WTC11 (cell line): ENCODE measurements around the gene ENO2. TPM values are rescaled to one million over a fixed set of nuclear protein-coding genes. Genes with fewer than 3 reads are reported as not detected.

Experiments used
- ATAC-seq: fragments of 200-7000 bp; cut with Tn5 transposase; 2 replicates; pipeline ENCODE4 v1.10.0; 2021; ENCODE audit warnings: mild to moderate bottlenecking, moderate library complexity
- CTCF ChIA-PET: fragments of 300-600 bp; sonication (Branson Sonifier 250); formaldehyde crosslinking; loops from one replicate; lab custom pipeline; 2021; ENCODE audit warnings: antibody characterized with exemption; lab: Charles Lee
- POLR2A ChIA-PET: fragments of 350-600 bp; sonication (Branson Sonifier 250); formaldehyde crosslinking; loops from one replicate; lab custom pipeline; 2021; ENCODE audit warnings: antibody characterized with exemption; lab: Charles Lee
- DNase-seq: peaks from one replicate; pipeline ENCODE4 v3.0.0; 2021; ENCODE audit warnings: low spot score
- H3K27ac Mint-ChIP-seq: 2 replicates; pipeline ENCODE4 v1.8.0; 2021; ENCODE audit warnings: mixed read lengths
- H3K27me3 Mint-ChIP-seq: 2 replicates; pipeline ENCODE4 v1.8.0; 2021; ENCODE audit warnings: low read depth, mild to moderate bottlenecking, moderate library complexity, mixed read lengths
- H3K36me3 Mint-ChIP-seq: 2 replicates; pipeline ENCODE4 v1.8.0; 2021; ENCODE audit warnings: mixed read lengths
- H3K4me1 Mint-ChIP-seq: 2 replicates; pipeline ENCODE4 v1.8.0; 2022; ENCODE audit warnings: mixed read lengths
- H3K4me3 Mint-ChIP-seq: 2 replicates; pipeline ENCODE4 v1.8.0; 2021; ENCODE audit warnings: mild to moderate bottlenecking, moderate library complexity, mixed read lengths
- H3K9me3 Mint-ChIP-seq: 2 replicates; pipeline ENCODE4 v1.8.0; 2021; ENCODE audit warnings: mixed read lengths
- AFF4 ChIP-seq: sonication (generic); formaldehyde crosslinking; IDR thresholded peaks from 2 replicates; pipeline ENCODE4 v1.8.1; 2023; ENCODE audit warnings: mild to moderate bottlenecking, missing genetic modification reagents, borderline replicate concordance
- CREM ChIP-seq: sonication (generic); formaldehyde crosslinking; IDR thresholded peaks from 2 replicates; pipeline ENCODE4 v1.8.1; 2022; ENCODE audit warnings: mild to moderate bottlenecking, missing genetic modification reagents, moderate library complexity
- E2F5 ChIP-seq: sonication (generic); formaldehyde crosslinking; IDR thresholded peaks from 2 replicates; pipeline ENCODE4 v1.8.1; 2022; ENCODE audit warnings: mild to moderate bottlenecking, moderate library complexity, missing genetic modification reagents
- ETV6 ChIP-seq: sonication (generic); formaldehyde crosslinking; IDR thresholded peaks from 2 replicates; pipeline ENCODE4 v1.8.1; 2022; ENCODE audit warnings: mild to moderate bottlenecking, missing genetic modification reagents
- JUN ChIP-seq: sonication (generic); formaldehyde crosslinking; IDR thresholded peaks from 2 replicates; pipeline ENCODE4 v1.8.0; 2023; ENCODE audit warnings: mild to moderate bottlenecking, missing genetic modification reagents
- NFE2L1 ChIP-seq: sonication (generic); formaldehyde crosslinking; IDR thresholded peaks from 2 replicates; pipeline ENCODE4 v1.8.1; 2023; ENCODE audit warnings: missing genetic modification reagents
- OVOL2 ChIP-seq: fragments of 250-450 bp; sonication (Bioruptor Pico); IDR thresholded peaks from 2 replicates; pipeline ENCODE4 v1.9.0; 2021; ENCODE audit warnings: mild to moderate bottlenecking, borderline replicate concordance
- TCF7 ChIP-seq: sonication (generic); formaldehyde crosslinking; IDR thresholded peaks from 2 replicates; pipeline ENCODE4 v1.8.0; 2022; ENCODE audit warnings: mild to moderate bottlenecking, low read depth, missing genetic modification reagents, moderate library complexity
- ZBTB43 ChIP-seq: sonication (generic); formaldehyde crosslinking; IDR thresholded peaks from 2 replicates; pipeline ENCODE4 v1.8.1; 2023; ENCODE audit warnings: mild to moderate bottlenecking, missing genetic modification reagents
- ZNF423 ChIP-seq: fragments of 250-450 bp; sonication (Bioruptor Pico); IDR thresholded peaks from 2 replicates; pipeline ENCODE4 v2.1.2; 2022; ENCODE audit warnings: mild to moderate bottlenecking, moderate library complexity
- ZNF425 ChIP-seq: fragments of 250-450 bp; sonication (Bioruptor Pico); conservative IDR thresholded peaks from 2 replicates; pipeline ENCODE4 v1.9.0; 2021; ENCODE audit warnings: mild to moderate bottlenecking
- total RNA-seq: library from RNA; stranded (reverse); gene quantifications from 3 replicates; pipeline ENCODE4 v1.2.3, GENCODE V29; 2021
- TF ChIP-seq, protein P1 (sequence below): sonication (generic); formaldehyde crosslinking; conservative IDR thresholded peaks from 2 replicates; pipeline ENCODE4 v1.8.1; 2022; ENCODE audit warnings: mild to moderate bottlenecking, missing genetic modification reagents
- TF ChIP-seq, protein P2 (sequence below): fragments of 250-450 bp; sonication (Bioruptor Pico); IDR thresholded peaks from 2 replicates; pipeline ENCODE4 v2.1.2; 2022; ENCODE audit warnings: mild to moderate bottlenecking, moderate library complexity
- TF ChIP-seq, protein P3 (sequence below): sonication (generic); formaldehyde crosslinking; IDR thresholded peaks from 2 replicates; pipeline ENCODE4 v1.8.0; 2023; ENCODE audit warnings: missing genetic modification reagents
- TF ChIP-seq, protein P4 (sequence below): sonication (generic); formaldehyde crosslinking; IDR thresholded peaks from 2 replicates; pipeline ENCODE4 v1.8.1; 2022; ENCODE audit warnings: missing genetic modification reagents, borderline replicate concordance

ENO2 gene
- total RNA-seq, 1 experiment from 2014 or later = 118 TPM

GRCh38 chr12:6887460-6887859 is 26.9 kb upstream of the ENO2 start:
- H3K27me3 Mint-ChIP-seq = no peaks in the 10 kb centered on the region
- ATAC-seq = no peak

More at GRCh38 chr12:6887460-6887859, 26.9 kb upstream of the ENO2 start:
- TF ChIP-seq, protein P1, sequence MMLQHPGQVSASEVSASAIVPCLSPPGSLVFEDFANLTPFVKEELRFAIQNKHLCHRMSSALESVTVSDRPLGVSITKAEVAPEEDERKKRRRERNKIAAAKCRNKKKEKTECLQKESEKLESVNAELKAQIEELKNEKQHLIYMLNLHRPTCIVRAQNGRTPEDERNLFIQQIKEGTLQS (CRISPR knock-in tag) = no peak
- TF ChIP-seq JUN (no peak), AFF4 (no peak), OVOL2 (CRISPR knock-in tag) (no peak), ZBTB43 (CRISPR knock-in tag) (no peak), NFE2L1 (no peak), CREM (CRISPR knock-in tag) (no peak), ZNF425 (CRISPR knock-in tag) (no peak), ETV6 (CRISPR knock-in tag) (no peak), TCF7 (no peak), ZNF423 (no peak), E2F5 (no peak)
- TF ChIP-seq, protein P2, sequence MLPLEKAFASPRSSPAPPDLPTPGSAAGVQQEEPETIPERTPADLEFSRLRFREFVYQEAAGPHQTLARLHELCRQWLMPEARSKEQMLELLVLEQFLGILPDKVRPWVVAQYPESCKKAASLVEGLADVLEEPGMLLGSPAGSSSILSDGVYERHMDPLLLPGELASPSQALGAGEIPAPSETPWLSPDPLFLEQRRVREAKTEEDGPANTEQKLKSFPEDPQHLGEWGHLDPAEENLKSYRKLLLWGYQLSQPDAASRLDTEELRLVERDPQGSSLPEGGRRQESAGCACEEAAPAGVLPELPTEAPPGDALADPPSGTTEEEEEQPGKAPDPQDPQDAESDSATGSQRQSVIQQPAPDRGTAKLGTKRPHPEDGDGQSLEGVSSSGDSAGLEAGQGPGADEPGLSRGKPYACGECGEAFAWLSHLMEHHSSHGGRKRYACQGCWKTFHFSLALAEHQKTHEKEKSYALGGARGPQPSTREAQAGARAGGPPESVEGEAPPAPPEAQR (CRISPR knock-in tag) = no peak
- TF ChIP-seq, protein P3, sequence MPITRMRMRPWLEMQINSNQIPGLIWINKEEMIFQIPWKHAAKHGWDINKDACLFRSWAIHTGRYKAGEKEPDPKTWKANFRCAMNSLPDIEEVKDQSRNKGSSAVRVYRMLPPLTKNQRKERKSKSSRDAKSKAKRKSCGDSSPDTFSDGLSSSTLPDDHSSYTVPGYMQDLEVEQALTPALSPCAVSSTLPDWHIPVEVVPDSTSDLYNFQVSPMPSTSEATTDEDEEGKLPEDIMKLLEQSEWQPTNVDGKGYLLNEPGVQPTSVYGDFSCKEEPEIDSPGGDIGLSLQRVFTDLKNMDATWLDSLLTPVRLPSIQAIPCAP (CRISPR knock-in tag) = no peak
- TF ChIP-seq, protein P4, sequence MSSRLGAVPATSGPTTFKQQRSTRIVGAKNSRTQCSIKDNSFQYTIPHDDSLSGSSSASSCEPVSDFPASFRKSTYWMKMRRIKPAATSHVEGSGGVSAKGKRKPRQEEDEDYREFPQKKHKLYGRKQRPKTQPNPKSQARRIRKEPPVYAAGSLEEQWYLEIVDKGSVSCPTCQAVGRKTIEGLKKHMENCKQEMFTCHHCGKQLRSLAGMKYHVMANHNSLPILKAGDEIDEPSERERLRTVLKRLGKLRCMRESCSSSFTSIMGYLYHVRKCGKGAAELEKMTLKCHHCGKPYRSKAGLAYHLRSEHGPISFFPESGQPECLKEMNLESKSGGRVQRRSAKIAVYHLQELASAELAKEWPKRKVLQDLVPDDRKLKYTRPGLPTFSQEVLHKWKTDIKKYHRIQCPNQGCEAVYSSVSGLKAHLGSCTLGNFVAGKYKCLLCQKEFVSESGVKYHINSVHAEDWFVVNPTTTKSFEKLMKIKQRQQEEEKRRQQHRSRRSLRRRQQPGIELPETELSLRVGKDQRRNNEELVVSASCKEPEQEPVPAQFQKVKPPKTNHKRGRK (CRISPR knock-in tag) = no peak
- DNase-seq = no peak
- Mint-ChIP-seq H3K4me1 (peaks cover 48% of the 10 kb centered on the region), H3K9me3 (no peaks in the 10 kb centered on the region), H3K36me3 (peaks cover 7% of the 10 kb centered on the region; the same call in 1 of the 2 replicates), H3K27ac (peak overlapping the region; percentile 68; the same call in 1 of the 2 replicates), H3K4me3 (no peak overlapping the region)
- ChIA-PET POLR2A (interaction anchor here (0.8 kb wide), 1 partner anchor 14 kb away, joined by 3 read pairs; the partner anchor contains the start of gene SPSB2), CTCF (interaction anchor here (1.1 to 2.2 kb wide), 2 partner anchors 15 to 18 kb away, joined by 3 to 15 read pairs; partner anchors contain the start of gene SPSB2)
